IPS-15b (cell line): ENCODE results near the gene AKAP10.
"Not testable (repeated sequence)": the region's sequence is repeated elsewhere in the genome, so short reads cannot be mapped to it uniquely, and the experiment has no call there.

Experiments used
- H3K27me3 ChIP-seq: one replicate; pipeline ENCODE4 v1.6.1; 2013; ENCODE audit warnings: low read length; ENCODE audit not compliant: control insufficient read depth, insufficient read depth
- H3K36me3 ChIP-seq: one replicate; pipeline ENCODE4 v1.6.1; 2013; ENCODE audit warnings: low read length; ENCODE audit not compliant: control insufficient read depth, insufficient read depth
- H3K4me1 ChIP-seq: one replicate; pipeline ENCODE4 v1.6.1; 2013; ENCODE audit warnings: mild to moderate bottlenecking, low read length; ENCODE audit not compliant: control insufficient read depth, insufficient read depth
- H3K4me3 ChIP-seq: one replicate; pipeline ENCODE4 v1.5.1; 2013; ENCODE audit warnings: low read depth, low read length
- H3K9ac ChIP-seq: one replicate; pipeline ENCODE4 v1.6.1; 2013; ENCODE audit warnings: low read depth, mild to moderate bottlenecking, low read length
- H3K9me3 ChIP-seq: one replicate; pipeline ENCODE4 v1.6.1; 2013; ENCODE audit warnings: mild to moderate bottlenecking, low read length; ENCODE audit not compliant: control insufficient read depth, insufficient read depth

AKAP10 gene

DNA sequence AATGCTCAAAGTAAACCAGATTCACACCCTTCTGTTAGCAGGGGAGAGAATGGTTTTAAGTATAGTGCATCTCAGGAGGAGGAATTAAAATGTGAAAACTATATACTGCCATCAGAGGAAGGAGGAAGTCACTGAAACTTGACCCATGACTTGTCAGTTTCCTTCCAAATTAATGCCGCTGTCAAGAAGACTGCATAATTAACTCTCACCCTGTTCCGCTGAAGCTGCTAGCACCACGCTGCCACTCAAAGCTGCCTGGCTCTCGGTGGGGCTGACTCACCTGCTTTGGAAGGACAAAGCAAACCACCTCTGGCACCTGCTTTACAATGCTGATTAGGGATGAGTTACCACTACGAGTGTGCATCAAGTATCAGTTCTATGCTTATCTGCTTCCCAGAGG lies 72.1 kb downstream of the AKAP10 start:
- Histone ChIP-seq H3K4me3 (no peak overlapping the region), H3K4me1 (no peaks in the 10 kb centered on the region), H3K9me3 (no peaks in the 10 kb centered on the region), H3K36me3 (peaks cover 4% of the 10 kb centered on the region), H3K9ac (no peak overlapping the region), H3K27me3 (no peaks in the 10 kb centered on the region)

DNA sequence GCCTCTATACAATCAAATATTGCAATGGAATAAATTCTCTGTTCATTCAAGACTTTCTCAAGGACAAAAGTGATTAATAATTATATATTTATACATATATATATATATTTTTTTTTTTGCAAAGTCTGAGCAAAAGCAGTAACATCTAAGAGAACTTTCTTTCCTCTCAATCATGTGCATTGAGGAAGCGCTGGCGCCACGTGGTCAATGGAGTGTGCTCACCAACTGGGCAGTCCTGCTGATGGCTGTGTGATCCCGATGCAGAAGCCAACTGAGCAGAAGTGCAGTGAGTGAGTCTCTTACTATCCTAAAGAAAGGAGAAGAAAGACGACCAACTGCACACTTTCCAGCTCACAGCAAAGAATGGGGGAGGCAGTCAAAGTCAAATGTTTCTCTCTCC lies 72.7 kb downstream of the AKAP10 start:
- no peaks in the 10 kb centered on the region for H3K4me1 ChIP-seq
- H3K9ac ChIP-seq = no peak overlapping the region
- no peak overlapping the region for H3K4me3 ChIP-seq
- no peaks in the 10 kb centered on the region for H3K9me3 ChIP-seq
- peaks cover 4% of the 10 kb centered on the region for H3K36me3 ChIP-seq
- no peaks in the 10 kb centered on the region for H3K27me3 ChIP-seq

DNA sequence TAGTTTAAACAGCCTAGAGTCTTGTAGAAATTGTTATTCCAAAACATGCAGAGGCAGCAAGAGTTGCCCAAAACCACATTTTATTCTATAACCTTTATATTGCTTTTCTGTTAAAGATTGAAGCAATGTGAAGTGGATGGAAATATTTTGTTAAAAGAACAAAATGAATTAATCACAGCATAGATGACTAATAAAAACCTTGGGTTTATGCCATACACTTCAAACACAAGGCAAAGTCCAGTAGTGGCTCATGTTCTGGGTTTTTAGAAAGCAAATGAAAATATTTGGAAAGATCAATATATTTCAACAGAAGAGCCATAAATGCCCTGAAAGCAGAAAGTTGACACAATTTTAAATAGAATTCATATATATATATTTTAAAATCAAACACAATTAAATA lies 73.2 kb downstream of the AKAP10 start:
- no peak overlapping the region for H3K9ac ChIP-seq
- peaks cover 4% of the 10 kb centered on the region for H3K36me3 ChIP-seq
- H3K4me3 ChIP-seq = no peak overlapping the region
- no peaks in the 10 kb centered on the region for H3K4me1 ChIP-seq
- no peaks in the 10 kb centered on the region for H3K27me3 ChIP-seq
- no peaks in the 10 kb centered on the region for H3K9me3 ChIP-seq

DNA sequence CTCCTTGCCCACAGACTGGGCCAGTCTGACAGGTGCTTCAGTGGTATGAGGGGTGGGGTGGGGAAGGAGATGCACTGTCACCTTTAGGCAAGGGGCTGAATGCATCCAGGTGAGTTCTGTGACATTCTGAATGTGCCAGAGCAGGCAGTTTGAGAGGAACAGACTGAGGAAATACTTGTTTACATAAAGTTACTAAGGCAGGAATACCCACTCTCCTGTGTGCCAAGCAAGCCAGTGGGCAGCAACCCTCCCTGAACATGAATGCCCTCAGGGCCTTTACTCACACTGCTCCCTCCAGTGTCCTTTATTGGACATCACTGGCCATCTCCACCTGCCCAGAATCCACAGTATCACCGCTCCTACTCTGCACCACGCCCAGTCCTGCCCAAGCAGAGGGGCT lies 76.8 kb downstream of the AKAP10 start:
- Histone ChIP-seq H3K9me3 (no peaks in the 10 kb centered on the region), H3K9ac (no peak overlapping the region), H3K4me1 (peaks cover 2% of the 10 kb centered on the region), H3K27me3 (no peaks in the 10 kb centered on the region), H3K4me3 (no peak overlapping the region), H3K36me3 (peaks cover 4% of the 10 kb centered on the region)

DNA sequence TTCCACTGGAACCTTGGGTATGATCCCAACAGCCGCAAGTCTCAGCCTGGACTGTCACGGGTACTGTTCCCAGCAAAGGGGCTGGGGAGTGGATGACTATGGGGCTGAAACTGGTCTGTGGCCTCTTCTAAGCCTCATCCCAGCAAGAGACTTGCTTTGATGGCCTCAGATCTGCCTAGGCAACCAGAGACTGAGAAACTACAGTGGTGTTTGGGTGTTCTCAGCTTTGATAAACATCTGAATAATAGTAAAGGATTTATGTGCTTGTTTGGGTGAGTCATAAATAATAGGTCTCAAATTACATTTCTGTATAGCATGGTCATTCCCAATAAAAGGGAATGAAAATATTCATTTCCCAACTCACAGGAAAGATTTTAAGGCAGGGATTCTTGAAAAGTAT lies 79.7 kb downstream of the AKAP10 start:
- Histone ChIP-seq H3K27me3 (no peaks in the 10 kb centered on the region), H3K36me3 (no peaks in the 10 kb centered on the region), H3K9me3 (no peaks in the 10 kb centered on the region), H3K9ac (no peak overlapping the region), H3K4me1 (peaks cover 2% of the 10 kb centered on the region), H3K4me3 (no peak overlapping the region)

DNA sequence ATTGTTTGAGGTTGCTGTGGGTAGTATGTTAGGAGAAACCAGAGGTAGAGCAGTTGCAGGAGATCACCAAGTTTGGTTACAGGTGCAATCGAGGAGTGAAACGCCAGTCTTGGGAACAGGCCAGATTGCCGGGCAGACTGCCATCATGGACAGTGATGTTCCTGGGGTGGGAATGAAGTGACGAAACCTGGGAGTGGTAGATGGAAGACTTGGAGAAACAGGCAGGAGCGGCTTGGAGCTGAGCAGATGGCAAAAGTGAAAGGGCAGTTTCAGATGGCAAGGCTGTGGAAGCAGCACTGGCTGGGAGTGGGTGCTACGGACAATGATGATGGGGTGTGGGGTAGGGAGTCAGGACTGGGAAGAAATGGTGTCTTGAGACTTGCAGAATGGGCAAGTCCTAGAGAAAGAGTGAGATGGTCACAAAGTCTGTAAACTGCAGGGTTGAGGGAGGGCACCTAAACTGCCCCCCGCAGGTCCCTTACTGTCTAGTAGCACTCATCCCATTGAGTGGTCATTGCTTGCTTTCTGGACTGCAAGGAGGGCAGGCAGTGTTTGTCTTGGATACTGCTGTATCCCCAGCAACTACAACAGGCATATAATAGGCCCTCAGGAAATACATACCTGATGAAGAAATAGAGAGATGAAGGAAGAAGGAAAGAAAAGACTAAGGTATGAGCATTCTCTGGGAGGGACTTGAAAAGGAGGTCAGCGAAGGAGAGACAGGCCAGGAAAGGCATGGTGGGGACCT lies 80.4 kb downstream of the AKAP10 start:
- Histone ChIP-seq H3K27me3 (no peaks in the 10 kb centered on the region), H3K9ac (no peak overlapping the region), H3K4me1 (peaks cover 2% of the 10 kb centered on the region), H3K9me3 (no peaks in the 10 kb centered on the region), H3K4me3 (no peak overlapping the region), H3K36me3 (no peaks in the 10 kb centered on the region)

DNA sequence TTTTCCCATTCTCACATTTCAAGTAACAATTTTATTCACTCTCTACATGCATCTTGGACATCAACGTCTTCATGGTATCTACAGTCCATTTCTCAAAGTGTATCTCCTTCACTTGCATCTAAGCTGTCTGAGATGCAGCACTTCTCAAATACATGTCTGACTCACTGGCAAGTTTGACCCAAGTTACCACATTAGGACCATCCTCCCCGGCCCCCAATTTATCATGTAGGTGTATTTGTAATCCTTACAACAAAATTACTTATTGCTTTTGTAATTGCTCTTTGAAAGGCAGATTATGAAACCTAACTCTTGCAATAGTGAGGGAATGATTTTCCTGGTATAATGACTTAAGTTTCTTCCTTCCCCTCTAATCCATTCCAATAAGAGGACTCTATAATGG lies 80.9 kb downstream of the AKAP10 start:
- H3K9me3 ChIP-seq = no peaks in the 10 kb centered on the region
- H3K27me3 ChIP-seq = no peaks in the 10 kb centered on the region
- H3K36me3 ChIP-seq = no peaks in the 10 kb centered on the region
- H3K4me1 ChIP-seq = peaks cover 2% of the 10 kb centered on the region
- H3K4me3 ChIP-seq = no peak overlapping the region
- H3K9ac ChIP-seq = no peak overlapping the region

DNA sequence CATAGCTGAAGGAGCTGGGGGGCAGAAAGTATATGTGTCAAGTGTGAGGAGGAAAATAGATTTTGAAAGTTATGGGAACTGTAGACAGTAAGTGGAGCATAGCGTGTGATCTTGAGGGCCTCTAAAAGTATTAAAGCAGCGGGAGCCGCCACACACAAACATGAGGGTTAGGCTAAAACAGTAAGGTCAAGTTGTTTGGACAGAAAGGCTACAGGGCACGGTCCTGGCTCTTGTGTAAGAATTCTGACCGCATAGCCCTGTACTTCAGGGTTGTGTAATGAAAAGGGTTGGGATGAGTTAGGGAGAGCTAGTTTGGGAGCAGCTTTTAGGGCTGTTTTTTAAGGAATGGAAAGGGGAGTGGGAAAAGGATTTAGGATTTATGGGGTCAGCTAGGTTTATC lies 87.1 kb downstream of the AKAP10 start:
- not testable (repeated sequence) for H3K4me1 ChIP-seq, H3K4me3 ChIP-seq, H3K9ac ChIP-seq, H3K36me3 ChIP-seq, H3K27me3 ChIP-seq, H3K9me3 ChIP-seq

DNA sequence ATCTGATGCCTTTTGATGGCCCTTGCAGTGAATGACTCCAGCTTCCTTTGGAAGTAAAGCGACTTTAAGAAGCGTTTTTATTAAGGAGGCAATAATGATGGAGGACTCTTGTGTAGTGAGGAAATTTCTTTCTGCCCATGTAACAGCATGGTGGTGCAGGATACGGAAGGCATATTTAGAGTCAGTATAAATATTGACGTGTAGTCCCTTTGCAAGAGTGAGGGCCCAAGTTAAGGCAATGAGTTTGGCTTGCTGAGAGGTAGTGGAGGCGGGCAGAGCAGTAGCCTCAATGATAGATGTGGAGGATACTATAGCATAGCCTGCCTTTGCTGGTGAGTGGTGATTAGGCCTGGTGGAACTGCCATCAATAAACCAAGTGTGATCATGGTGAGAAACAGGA lies 87.6 kb downstream of the AKAP10 start:
- H3K9me3 ChIP-seq, H3K4me1 ChIP-seq, H3K9ac ChIP-seq, H3K36me3 ChIP-seq, H3K4me3 ChIP-seq, H3K27me3 ChIP-seq: not testable (repeated sequence)

DNA sequence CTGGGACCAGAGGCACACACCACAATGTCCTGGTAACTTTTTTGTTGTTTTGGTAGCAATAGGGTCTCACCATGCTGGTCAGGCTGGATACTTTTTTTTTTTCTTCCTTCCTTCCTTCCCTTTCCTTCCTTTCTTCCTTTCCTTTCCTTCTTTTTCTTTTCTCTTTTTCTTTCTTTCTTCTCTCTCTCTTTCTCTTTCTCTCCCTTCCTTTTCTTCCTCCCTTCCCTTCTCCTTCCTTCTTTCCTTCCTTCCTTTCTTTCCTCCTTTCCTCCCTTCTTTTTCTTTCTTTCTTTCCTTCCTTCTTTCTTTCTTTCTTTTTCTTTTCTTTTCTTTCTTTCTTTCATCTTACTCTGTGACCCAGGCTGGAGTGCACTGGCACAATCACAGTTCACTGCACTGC lies 91.5 kb downstream of the AKAP10 start:
- Histone ChIP-seq H3K9ac (no peak overlapping the region), H3K4me1 (no peaks in the 10 kb centered on the region), H3K4me3 (no peak overlapping the region), H3K9me3 (no peaks in the 10 kb centered on the region), H3K27me3 (no peaks in the 10 kb centered on the region), H3K36me3 (no peaks in the 10 kb centered on the region)

DNA sequence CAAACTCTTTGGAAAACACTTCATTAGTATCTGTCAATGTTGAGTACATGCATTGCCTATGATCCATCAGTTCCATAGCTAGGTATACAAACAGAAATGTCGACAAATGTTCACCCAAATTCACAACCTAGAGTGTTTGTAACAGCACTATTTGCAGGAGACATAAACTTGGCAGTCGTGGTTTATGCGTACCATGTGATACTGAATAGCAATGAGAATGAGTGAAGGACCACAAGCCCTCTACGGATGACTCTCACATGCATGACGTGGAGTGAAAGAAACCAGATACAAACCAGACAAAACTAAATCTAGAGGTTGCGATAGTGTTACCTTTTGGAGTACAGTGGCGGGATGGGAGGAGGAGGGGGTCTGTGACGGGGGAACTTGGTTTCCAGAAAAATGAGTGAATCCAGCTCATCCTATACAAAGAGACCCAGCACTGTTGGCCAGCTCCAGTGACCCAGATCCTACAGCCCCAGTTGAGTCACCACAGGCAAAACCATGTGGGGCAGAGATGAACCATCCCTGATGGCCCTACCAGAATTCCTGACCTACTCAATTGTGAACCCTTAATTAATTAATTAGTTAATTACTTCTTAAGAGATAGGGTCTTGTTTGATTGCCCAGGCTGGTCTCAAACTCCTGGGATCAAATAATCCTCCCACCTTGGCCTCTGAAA lies 94.0 kb downstream of the AKAP10 start:
- Histone ChIP-seq H3K36me3 (no peaks in the 10 kb centered on the region), H3K4me1 (no peaks in the 10 kb centered on the region), H3K4me3 (no peak overlapping the region)

DNA sequence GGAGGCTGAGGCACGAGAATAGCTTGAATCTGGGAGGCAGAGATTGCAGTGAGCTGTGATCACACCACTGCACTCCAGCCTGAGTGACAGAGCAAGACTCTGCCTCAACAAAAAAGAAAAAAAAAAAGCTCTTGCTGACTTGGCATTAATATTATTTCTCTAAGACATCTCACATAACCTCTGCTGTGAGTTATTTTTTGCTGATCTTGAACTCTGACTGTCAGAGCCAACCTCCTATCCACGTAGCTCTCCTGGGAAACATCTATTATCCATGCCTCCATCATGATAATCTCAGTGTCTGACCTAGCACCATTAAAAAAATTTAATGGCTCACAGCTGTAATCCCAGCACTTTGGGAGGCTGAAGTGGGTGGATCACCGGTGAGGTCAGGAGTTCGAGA lies 97.2 kb downstream of the AKAP10 start:
- H3K4me1 ChIP-seq = no peaks in the 10 kb centered on the region
- H3K9me3 ChIP-seq = no peaks in the 10 kb centered on the region
- H3K36me3 ChIP-seq = no peaks in the 10 kb centered on the region
- H3K9ac ChIP-seq = no peak overlapping the region
- H3K4me3 ChIP-seq = no peak overlapping the region
- H3K27me3 ChIP-seq = no peaks in the 10 kb centered on the region

More for the DNA sequence above, 94.0 kb downstream of the AKAP10 start:
- no peaks in the 10 kb centered on the region for H3K27me3 ChIP-seq
- no peaks in the 10 kb centered on the region for H3K9me3 ChIP-seq
- H3K9ac ChIP-seq = no peak overlapping the region
